Measurements from ENCODE around the gene RNF41. TPM values are rescaled to one million over a fixed set of nuclear protein-coding genes. Genes with fewer than 3 reads are reported as not detected.

The RNF41 gene
- total and polyA plus RNA-seq, 2 of the 13 experiments (the other 11 are each of a cell fraction or from before 2014, with no cell fraction given): 27.1 to 39.4 TPM

GRCh38 chr12:56189918-56190694, 31.6 kb downstream of the RNF41 start (continued):
- TF ChIP-seq ZNF672 (CRISPR knock-in tag; IDR thresholded peaks at IDR 0.05): no peak
- peak; percentile 29; the same call in 1 of the 2 replicates for TF ChIP-seq MYNN (CRISPR knock-in tag; IDR thresholded peaks at IDR 0.05; ENCODE audit: low read depth)
- peak; percentile 67 for TF ChIP-seq ZNF782 (CRISPR knock-in tag; IDR thresholded peaks at IDR 0.05; ENCODE audit: borderline replicate concordance)
- TF ChIP-seq, protein P1, sequence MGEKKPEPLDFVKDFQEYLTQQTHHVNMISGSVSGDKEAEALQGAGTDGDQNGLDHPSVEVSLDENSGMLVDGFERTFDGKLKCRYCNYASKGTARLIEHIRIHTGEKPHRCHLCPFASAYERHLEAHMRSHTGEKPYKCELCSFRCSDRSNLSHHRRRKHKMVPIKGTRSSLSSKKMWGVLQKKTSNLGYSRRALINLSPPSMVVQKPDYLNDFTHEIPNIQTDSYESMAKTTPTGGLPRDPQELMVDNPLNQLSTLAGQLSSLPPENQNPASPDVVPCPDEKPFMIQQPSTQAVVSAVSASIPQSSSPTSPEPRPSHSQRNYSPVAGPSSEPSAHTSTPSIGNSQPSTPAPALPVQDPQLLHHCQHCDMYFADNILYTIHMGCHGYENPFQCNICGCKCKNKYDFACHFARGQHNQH (CRISPR knock-in tag; IDR thresholded peaks at IDR 0.05): peak; percentile 45; the same call in 1 of the 2 replicates
- 0 out of 2 replicates have a peak, but pooled peaks have one; percentile 39 for TF ChIP-seq ATF1 (CRISPR knock-in tag; IDR thresholded peaks at IDR 0.05)
- TF ChIP-seq NCOR1 (IDR thresholded peaks at IDR 0.05; ENCODE audit: borderline replicate concordance, low read length): no peak; the same call in 1 of the 2 replicates
- no peak for TF ChIP-seq ZFP36L1 (CRISPR knock-in tag; IDR thresholded peaks at IDR 0.05)
- no peak for TF ChIP-seq NFIB (CRISPR knock-in tag; IDR thresholded peaks at IDR 0.05; ENCODE audit: borderline replicate concordance)
- no peak for TF ChIP-seq SALL2 (CRISPR knock-in tag; IDR thresholded peaks at IDR 0.05)

Measured in HepG2 (cell line).